Trophoblast cell (in vitro differentiated cells and primary cell): ENCODE measurements around the gene DENND2C. TPM values are rescaled to one million over a fixed set of nuclear protein-coding genes. Genes with fewer than 3 reads are reported as not detected.

Experiments
- DNase-seq, 2 donors: peaks; one replicate each; pipeline ENCODE4 v3.0.0-alpha.2; 2016
- H2AFZ ChIP-seq: 2 replicates; pipeline ENCODE4 v1.6.1; 2013; ENCODE audit warnings: low read length, moderate library complexity, mild to moderate bottlenecking; ENCODE audit not compliant: insufficient read depth, poor library complexity
- H2AK5ac ChIP-seq: 2 replicates; pipeline ENCODE4 v1.6.1; 2013; ENCODE audit warnings: mild to moderate bottlenecking, low read length
- H2BK120ac ChIP-seq: 2 replicates; pipeline ENCODE4 v1.6.1; 2013; ENCODE audit warnings: low read length, mild to moderate bottlenecking, moderate library complexity; ENCODE audit not compliant: insufficient read depth, poor library complexity
- H2BK12ac ChIP-seq: 2 replicates; pipeline ENCODE4 v1.6.1; 2013; ENCODE audit warnings: mild to moderate bottlenecking, low read length, moderate library complexity
- H2BK5ac ChIP-seq: 2 replicates; pipeline ENCODE4 v1.6.1; 2013; ENCODE audit warnings: low read length, low read depth, moderate library complexity, mild to moderate bottlenecking; ENCODE audit not compliant: poor library complexity
- H3K14ac ChIP-seq: 2 replicates; pipeline ENCODE4 v1.6.1; 2013; ENCODE audit warnings: mild to moderate bottlenecking, low read length
- H3K18ac ChIP-seq: 2 replicates; pipeline ENCODE4 v1.6.1; 2013; ENCODE audit warnings: mild to moderate bottlenecking, low read length
- H3K23ac ChIP-seq: 2 replicates; pipeline ENCODE4 v1.6.1; 2013; ENCODE audit warnings: low read length
- H3K27ac ChIP-seq: 2 replicates; pipeline ENCODE4 v1.5.1; 2013; ENCODE audit warnings: low read depth, mild to moderate bottlenecking, inconsistent platforms, low read length, moderate library complexity
- H3K27me3 ChIP-seq: 2 replicates; pipeline ENCODE4 v1.6.1; 2013; ENCODE audit warnings: inconsistent platforms, mild to moderate bottlenecking, low read length, moderate library complexity; ENCODE audit not compliant: insufficient read depth
- H3K36me3 ChIP-seq, 2 experiments: 1 replicate in 1 of 2; 2 replicates in 1 of 2; pipeline ENCODE4 v1.6.1; 2013; ENCODE audit warnings: low read length in 2 of 2, mild to moderate bottlenecking in 2 of 2, moderate library complexity in 1 of 2; ENCODE audit not compliant: insufficient read depth in 2 of 2, control insufficient read depth in 1 of 2
- H3K4ac ChIP-seq: 2 replicates; pipeline ENCODE4 v1.6.1; 2013; ENCODE audit warnings: low read depth, mild to moderate bottlenecking, low read length, moderate library complexity
- H3K4me1 ChIP-seq, 2 experiments: 1 replicate in 1 of 2; 2 replicates in 1 of 2; pipeline ENCODE4 v1.6.1; 2013; ENCODE audit warnings: low read length in 2 of 2, mild to moderate bottlenecking in 2 of 2, moderate library complexity in 1 of 2; ENCODE audit not compliant: insufficient read depth in 2 of 2, control insufficient read depth in 1 of 2
- H3K4me2 ChIP-seq: 2 replicates; pipeline ENCODE4 v1.6.1; 2013; ENCODE audit warnings: inconsistent platforms, mild to moderate bottlenecking, low read length, moderate library complexity
- H3K4me3 ChIP-seq: 2 replicates; pipeline ENCODE4 v1.5.1; 2013; ENCODE audit warnings: mild to moderate bottlenecking, low read depth, low read length, inconsistent platforms
- H3K79me1 ChIP-seq: one replicate; pipeline ENCODE4 v1.6.1; 2013; ENCODE audit warnings: low read length
- H3K79me2 ChIP-seq: 2 replicates; pipeline ENCODE4 v1.6.1; 2013; ENCODE audit warnings: low read length, mild to moderate bottlenecking; ENCODE audit not compliant: control insufficient read depth, insufficient read depth, poor library complexity
- H3K9ac ChIP-seq: 2 replicates; pipeline ENCODE4 v1.6.1; 2013; ENCODE audit warnings: mild to moderate bottlenecking, low read length
- H3K9me3 ChIP-seq: 2 replicates; pipeline ENCODE4 v1.6.1; 2013; ENCODE audit warnings: low read depth, mild to moderate bottlenecking, control low read depth, inconsistent platforms, low read length; ENCODE audit not compliant: insufficient read depth
- H4K12ac ChIP-seq: 2 replicates; pipeline ENCODE4 v1.6.1; 2013; ENCODE audit warnings: low read depth, mild to moderate bottlenecking, low read length, moderate library complexity
- H4K8ac ChIP-seq: 2 replicates; pipeline ENCODE4 v1.6.1; 2013; ENCODE audit warnings: low read depth, mild to moderate bottlenecking, low read length, moderate library complexity
- H4K91ac ChIP-seq: one replicate; pipeline ENCODE4 v1.6.1; 2013; ENCODE audit warnings: low read depth, mild to moderate bottlenecking, low read length, moderate library complexity
- WGBS: extraction: QIAGEN DNeasy Blood & Tissue Kit; methylation state at CpG from one replicate; pipeline ENCODE4 v1.1.7; 2013; ENCODE audit warnings: missing lambda C conversion rate; ENCODE audit not compliant: insufficient read length, insufficient coverage; ENCODE audit errors: extremely low coverage; 5-methylcytosine and 5-hydroxymethylcytosine counted together
- polyA plus RNA-seq: library from polyadenylated mRNA; stranded (reverse); fragments of 200-250 nt; gene quantifications from 2 replicates; pipeline ENCODE4 v1.2.3, GENCODE V29; 2013

The DENND2C gene
- polyA plus RNA-seq = 0.42 and 0.46 TPM in 2 replicates

DNA sequence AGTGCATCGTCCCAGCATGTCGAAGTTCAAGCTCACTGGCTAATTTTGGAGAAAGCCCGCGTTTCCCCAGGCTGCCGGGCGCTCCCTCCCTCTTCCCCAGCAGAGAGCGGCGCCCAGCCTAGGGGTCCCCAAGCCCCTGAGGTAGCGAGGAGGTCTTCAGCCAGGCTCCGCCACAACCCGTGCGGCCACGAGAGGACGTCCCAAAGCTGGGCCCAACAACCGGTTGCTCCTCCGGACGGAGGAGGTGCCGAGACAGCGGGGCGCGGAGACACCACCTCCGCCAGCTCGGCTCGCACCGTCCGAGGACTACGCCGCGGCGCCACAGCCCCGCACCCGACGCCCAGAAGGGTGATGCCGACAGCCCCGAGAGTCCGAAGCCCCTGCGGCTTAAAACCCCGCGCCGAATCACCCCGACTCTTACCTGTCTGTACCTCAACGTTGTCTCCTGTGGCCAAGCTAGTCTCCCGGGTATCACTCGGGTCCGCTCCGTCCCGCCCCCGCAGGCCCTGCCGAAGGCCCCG lies at the start of gene DENND2C:
Gene DENND2C, minus strand, starts transcription at position 488 of the 521 bp plus-strand sequence. CDS start 44,065 bp downstream, outside the sequence.
- Histone ChIP-seq H2BK120ac (no peak within 1 kb of the TSS), H2AFZ (peak within 1 kb of the TSS; percentile 93), H3K9ac (no peak within 1 kb of the TSS), H3K79me1 (peaks cover 3% of the 10 kb centered on the region), H3K23ac (no peak within 1 kb of the TSS), H4K12ac (no peak within 1 kb of the TSS), H3K9me3 (no peaks in the 10 kb centered on the region), H3K14ac (peak within 1 kb of the TSS; percentile 28), H3K4me3 (peak within 1 kb of the TSS; percentile 77), H3K18ac (no peak within 1 kb of the TSS), H3K36me3 (no peaks in the 10 kb centered on the region), H3K4ac (peak within 1 kb of the TSS; percentile 14), H2BK5ac (no peak within 1 kb of the TSS), H4K8ac (peak within 1 kb of the TSS; percentile 30), H2BK12ac (no peak within 1 kb of the TSS), H3K4me1 (peaks cover 4% of the 10 kb centered on the region in 2 experiments), H3K27me3 (no peaks in the 10 kb centered on the region), H2AK5ac (no peak within 1 kb of the TSS), H3K4me2 (peak within 1 kb of the TSS; percentile 78), H3K79me2 (no peaks in the 10 kb centered on the region), H4K91ac (peak within 1 kb of the TSS; percentile 13), H3K27ac (no peak within 1 kb of the TSS)
- WGBS = no CpG with 5 or more reads among the region's 50 CpGs
- DNase-seq = no peak

DNA sequence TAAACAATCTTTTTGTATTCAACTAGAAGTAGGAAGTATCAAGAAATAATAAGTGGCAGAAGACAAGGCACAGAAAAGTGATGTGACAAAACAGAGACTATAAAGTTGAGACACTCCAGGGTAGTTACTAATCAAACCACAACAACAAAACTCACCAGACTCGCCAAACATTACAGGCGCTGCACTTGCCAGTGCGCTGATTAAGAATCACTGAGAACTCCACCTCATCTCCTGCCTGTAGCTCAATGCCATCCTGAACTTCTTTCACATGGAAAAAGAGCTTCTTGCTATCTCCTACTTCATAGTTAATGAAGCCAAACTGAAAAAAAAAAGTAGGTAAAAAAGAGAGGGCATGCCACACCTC lies 49.6 kb upstream of the DENND2C start:
- H3K79me1 ChIP-seq = peaks cover 4% of the 10 kb centered on the region
- no peak overlapping the region for H2AFZ ChIP-seq
- peaks cover 7% of the 10 kb centered on the region for H3K79me2 ChIP-seq
- H3K23ac ChIP-seq = no peak overlapping the region
- H2BK5ac ChIP-seq = no peak overlapping the region
- H3K4me3 ChIP-seq = no peak overlapping the region
- no peak overlapping the region for H4K8ac ChIP-seq
- H2AK5ac ChIP-seq = no peak overlapping the region
- no peak overlapping the region for H4K91ac ChIP-seq
- H2BK120ac ChIP-seq = no peak overlapping the region
- H3K27ac ChIP-seq = no peak overlapping the region
- WGBS = no CpG with 5 or more reads among the region's 3 CpGs
- H3K9me3 ChIP-seq = no peaks in the 10 kb centered on the region
- H3K36me3 ChIP-seq = peaks cover 20 to 38% of the 10 kb centered on the region in 2 experiments
- H3K4ac ChIP-seq = no peak overlapping the region
- H3K14ac ChIP-seq = no peak overlapping the region
- H3K4me1 ChIP-seq = no peaks in the 10 kb centered on the region
- H2BK12ac ChIP-seq = no peak overlapping the region
- H3K18ac ChIP-seq = no peak overlapping the region
- H4K12ac ChIP-seq = no peak overlapping the region
- no peak overlapping the region for H3K9ac ChIP-seq
- H3K4me2 ChIP-seq = no peak overlapping the region
- H3K27me3 ChIP-seq = no peaks in the 10 kb centered on the region
- DNase-seq = no peak

GRCh38 chr1:114718661-114719423 lies 49.0 kb upstream of the DENND2C start:
- H3K9ac ChIP-seq = no peak overlapping the region
- no peak overlapping the region for H2BK12ac ChIP-seq
- peak overlapping the region; percentile 22 for H3K4me2 ChIP-seq
- H3K4me3 ChIP-seq = no peak overlapping the region
- H3K18ac ChIP-seq = no peak overlapping the region
- no peak overlapping the region for H3K14ac ChIP-seq
- peak; percentile 27 to 75 for DNase-seq
- H3K36me3 ChIP-seq = peaks cover 20 to 37% of the 10 kb centered on the region in 2 experiments
- peaks cover 4% of the 10 kb centered on the region for H3K79me1 ChIP-seq
- WGBS = no CpG with 5 or more reads among the region's 11 CpGs
- no peak overlapping the region for H4K91ac ChIP-seq
- no peak overlapping the region for H4K12ac ChIP-seq
- no peak overlapping the region for H2AK5ac ChIP-seq
- H3K79me2 ChIP-seq = peaks cover 7% of the 10 kb centered on the region
- no peak overlapping the region for H3K23ac ChIP-seq
- H2BK120ac ChIP-seq = no peak overlapping the region
- H3K4ac ChIP-seq = no peak overlapping the region
- no peaks in the 10 kb centered on the region for H3K9me3 ChIP-seq
- H3K27ac ChIP-seq = peak overlapping the region; percentile 51
- peak overlapping the region; percentile 4 for H4K8ac ChIP-seq
- H2AFZ ChIP-seq = no peak overlapping the region
- no peak overlapping the region for H2BK5ac ChIP-seq
- H3K27me3 ChIP-seq = no peaks in the 10 kb centered on the region
- no peaks in the 10 kb centered on the region for H3K4me1 ChIP-seq

DNA sequence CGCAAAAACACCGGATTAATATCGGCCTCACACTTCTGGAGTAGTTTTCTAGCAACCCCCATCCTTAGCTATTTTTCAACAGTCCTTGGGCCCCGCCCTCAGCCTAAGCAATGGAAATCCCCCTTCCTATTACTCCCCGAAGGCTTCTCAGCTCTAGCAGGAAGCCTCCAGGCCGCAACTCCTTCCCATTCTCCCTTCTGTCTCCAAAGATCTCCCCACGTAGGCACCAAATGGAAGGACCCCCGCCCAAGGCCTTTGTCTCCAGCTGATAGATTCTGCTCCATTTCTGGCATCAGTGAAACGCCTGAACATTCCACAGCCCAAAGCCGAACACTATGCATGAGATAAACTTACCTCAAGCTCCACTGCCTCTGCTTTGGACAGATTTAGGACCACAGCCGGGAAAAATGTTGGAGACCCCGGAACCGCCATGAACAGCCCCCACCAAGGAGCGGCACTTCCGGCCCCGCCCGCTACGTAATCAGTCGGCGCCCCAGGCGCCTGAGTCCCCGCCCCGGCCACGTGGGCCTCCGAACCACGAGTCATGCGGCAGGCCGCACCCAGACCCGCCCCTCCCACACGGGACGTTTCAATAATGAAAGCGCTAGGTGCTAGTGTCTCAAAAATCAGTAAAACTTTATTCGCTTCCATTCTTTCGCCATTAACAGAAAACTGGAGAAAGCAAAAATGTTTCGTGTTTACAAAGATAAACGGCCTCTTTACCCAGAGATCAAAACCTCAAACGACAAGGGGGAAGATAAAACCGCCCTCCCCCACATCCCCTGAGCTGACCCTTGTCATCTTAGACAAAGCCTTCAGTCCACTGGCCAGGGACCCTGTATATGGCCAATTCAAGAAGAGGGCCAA lies 46.7 kb upstream of the DENND2C start, which contains the start of gene NRAS:
Gene NRAS, minus strand, starts transcription at position 468 of the 867 bp plus-strand sequence. CDS start 611 bp downstream, outside the sequence.
- Histone ChIP-seq H2AK5ac (peak within 1 kb of the TSS; percentile 55), H3K23ac (no peak within 1 kb of the TSS), H2BK5ac (peak within 1 kb of the TSS; percentile 86), H4K12ac (peak within 1 kb of the TSS; percentile 97), H3K4me2 (peak within 1 kb of the TSS; percentile 97), H3K79me2 (peaks cover 7% of the 10 kb centered on the region), H3K14ac (peak within 1 kb of the TSS; percentile 94), H3K9me3 (no peaks in the 10 kb centered on the region), H2BK120ac (peak within 1 kb of the TSS; percentile 48), H2BK12ac (no peak within 1 kb of the TSS), H4K91ac (peak within 1 kb of the TSS; percentile 87), H3K9ac (peak within 1 kb of the TSS; percentile 88), H2AFZ (peak within 1 kb of the TSS; percentile 96), H3K4ac (peak within 1 kb of the TSS; percentile 85), H3K27ac (peak within 1 kb of the TSS; percentile 79), H3K4me3 (peak within 1 kb of the TSS; percentile 84), H3K79me1 (peaks cover 4% of the 10 kb centered on the region), H3K27me3 (no peaks in the 10 kb centered on the region), H3K18ac (peak within 1 kb of the TSS; percentile 62), H3K36me3 (peaks cover 16 to 31% of the 10 kb centered on the region in 2 experiments), H3K4me1 (no peaks in the 10 kb centered on the region), H4K8ac (peak within 1 kb of the TSS; percentile 91)
- DNase-seq = peak; percentile 93 to 96
- WGBS = no CpG with 5 or more reads among the region's 38 CpGs
